ENCODE results near the gene VWA7.
"Not testable (repeated sequence)": the region's sequence is repeated elsewhere in the genome, so short reads cannot be mapped to it uniquely, and the experiment has no call there.

VWA7 gene

GRCh38 chr6:31776989-31777666 is at the start of gene VWA7:
VWA7 (minus strand) TSS chr6:31777328; CDS start chr6:31776779, 549 bp downstream.
- no peak for TF ChIP-seq CTCF (IDR thresholded peaks at IDR 0.05; ENCODE audit: low read length, missing control alignments)
- H3K4me3 ChIP-seq (replicated peaks; ENCODE audit: low read depth, low read length) = no peak within 1 kb of the TSS
- DNase-seq (ENCODE audit: low read depth) = peak; percentile 84

DNA sequence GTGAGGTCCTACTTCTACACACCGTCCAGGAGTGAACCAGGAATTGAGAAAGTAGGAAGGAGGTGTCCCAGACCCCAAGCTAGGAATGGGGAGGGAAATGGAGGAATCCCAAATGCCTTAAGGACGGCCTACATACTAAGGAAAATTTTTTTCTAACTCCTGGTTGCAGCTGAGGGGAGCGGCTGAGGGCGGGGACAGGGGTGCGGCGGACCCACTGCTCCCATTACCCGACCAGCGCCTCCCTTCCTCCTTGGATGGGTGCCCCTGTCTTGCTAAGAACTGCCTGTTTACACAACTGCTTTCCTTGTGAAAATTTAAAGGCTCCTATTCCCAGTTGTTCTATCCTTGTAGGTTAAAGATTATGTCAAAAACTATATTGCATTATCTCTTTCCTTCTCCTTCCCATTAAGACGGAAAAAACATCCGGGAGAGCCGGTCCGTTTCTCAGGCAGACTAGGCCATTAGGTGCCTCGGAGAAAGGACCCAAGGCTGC is 49.7 kb upstream of the VWA7 start:
- DNase-seq (ENCODE audit: low read depth) = peak; percentile 92
- H3K4me3 ChIP-seq (replicated peaks; ENCODE audit: low read depth, low read length) = peak overlapping the region; percentile 52
- no peak for TF ChIP-seq CTCF (IDR thresholded peaks at IDR 0.05; ENCODE audit: low read length, missing control alignments)

DNA sequence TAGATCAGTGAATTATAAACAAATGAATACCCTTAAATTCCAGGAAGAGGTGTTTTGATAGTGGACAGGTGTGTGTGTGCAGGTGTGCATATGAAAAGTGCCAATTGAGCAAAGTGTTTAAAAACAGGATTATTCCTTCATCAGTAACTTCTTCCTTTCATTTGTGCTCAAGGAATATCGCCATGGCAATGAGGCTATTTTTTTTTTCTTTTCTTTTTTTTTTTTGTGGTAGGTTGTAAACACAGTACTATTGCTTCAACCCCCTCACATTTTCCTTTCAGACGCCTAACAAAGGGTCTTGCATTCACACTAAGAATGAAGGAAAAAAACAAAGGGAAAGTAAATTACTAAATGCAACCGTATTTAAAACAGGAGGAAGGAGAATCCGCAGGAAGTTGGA is 48.4 kb upstream of the VWA7 start:
- no peak for TF ChIP-seq CTCF (IDR thresholded peaks at IDR 0.05; ENCODE audit: low read length, missing control alignments)
- no peak overlapping the region for H3K4me3 ChIP-seq (replicated peaks; ENCODE audit: low read depth, low read length)
- no peak for DNase-seq (ENCODE audit: low read depth)

DNA sequence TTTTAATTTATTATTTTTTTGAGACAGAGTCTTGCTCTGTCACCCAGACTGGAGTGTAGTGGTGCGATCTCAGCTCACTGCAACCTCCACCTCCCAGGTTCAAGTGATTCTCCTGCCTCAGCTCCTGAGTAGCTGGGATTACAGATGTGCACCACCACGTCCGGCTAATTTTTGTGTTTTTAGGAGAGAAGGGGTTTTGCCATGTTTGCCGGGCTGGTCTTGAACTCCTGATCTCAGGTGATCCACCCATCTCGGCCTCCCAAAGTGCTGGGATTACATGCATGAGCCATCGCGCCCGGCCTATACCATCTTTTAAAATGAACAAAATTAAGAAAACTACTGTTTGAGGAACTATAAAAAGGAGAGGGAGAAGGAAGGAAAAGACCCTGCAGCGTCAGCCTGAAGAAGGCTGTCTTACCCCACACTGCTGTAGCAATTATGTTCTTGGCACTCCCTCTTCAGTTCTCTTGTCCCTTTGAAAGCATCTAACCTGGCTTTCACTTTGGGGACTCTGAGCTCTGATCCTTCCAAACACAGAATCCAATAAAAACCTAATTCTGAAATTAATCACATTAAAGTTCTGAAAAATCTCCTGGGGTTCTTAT is 46.6 kb upstream of the VWA7 start:
- DNase-seq (ENCODE audit: low read depth); H3K4me3 ChIP-seq (replicated peaks; ENCODE audit: low read depth, low read length): not testable (repeated sequence)

DNA sequence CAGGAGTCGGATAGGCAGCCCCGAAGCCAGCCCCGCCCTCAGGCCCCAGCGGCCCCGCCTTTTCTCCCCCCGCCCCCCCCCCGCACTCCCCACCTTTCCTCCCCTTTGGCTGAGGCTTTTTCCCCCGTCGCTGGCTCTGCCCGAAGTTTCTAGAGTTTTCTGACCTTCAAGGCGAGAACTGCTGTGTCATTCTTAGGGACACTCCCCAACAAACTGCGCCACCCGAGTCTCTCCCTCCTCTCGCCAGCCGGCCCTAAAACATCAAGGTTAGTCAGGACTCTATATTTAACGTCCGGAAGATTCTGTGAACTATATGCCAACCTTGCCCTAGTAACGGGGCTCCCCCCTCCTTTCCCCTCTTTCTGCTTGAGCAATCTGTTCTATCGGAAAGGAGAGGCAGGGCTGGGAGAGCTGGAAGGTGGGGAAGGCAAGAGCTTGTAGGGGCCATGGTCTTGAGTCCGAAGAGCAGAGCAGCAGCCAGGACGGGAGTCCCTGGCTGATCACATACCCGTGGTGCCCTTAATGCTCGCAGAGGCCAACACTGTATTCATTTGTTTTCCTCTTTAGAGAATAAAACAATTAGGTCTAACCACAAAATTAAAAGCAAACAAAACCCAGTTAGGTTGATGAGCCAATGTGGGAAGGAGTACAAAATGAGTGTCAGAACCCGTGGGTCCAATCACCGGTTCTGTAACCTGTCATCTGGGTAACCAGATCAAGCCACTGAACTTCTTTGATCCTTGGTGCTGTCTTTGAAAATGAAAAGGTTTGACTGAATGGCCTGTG is 45.1 kb upstream of the VWA7 start:
- peak overlapping the region; percentile 65 for H3K4me3 ChIP-seq (replicated peaks; ENCODE audit: low read depth, low read length)
- peak; percentile 89 for DNase-seq (ENCODE audit: low read depth)
- no peak for TF ChIP-seq CTCF (IDR thresholded peaks at IDR 0.05; ENCODE audit: low read length, missing control alignments)

DNA sequence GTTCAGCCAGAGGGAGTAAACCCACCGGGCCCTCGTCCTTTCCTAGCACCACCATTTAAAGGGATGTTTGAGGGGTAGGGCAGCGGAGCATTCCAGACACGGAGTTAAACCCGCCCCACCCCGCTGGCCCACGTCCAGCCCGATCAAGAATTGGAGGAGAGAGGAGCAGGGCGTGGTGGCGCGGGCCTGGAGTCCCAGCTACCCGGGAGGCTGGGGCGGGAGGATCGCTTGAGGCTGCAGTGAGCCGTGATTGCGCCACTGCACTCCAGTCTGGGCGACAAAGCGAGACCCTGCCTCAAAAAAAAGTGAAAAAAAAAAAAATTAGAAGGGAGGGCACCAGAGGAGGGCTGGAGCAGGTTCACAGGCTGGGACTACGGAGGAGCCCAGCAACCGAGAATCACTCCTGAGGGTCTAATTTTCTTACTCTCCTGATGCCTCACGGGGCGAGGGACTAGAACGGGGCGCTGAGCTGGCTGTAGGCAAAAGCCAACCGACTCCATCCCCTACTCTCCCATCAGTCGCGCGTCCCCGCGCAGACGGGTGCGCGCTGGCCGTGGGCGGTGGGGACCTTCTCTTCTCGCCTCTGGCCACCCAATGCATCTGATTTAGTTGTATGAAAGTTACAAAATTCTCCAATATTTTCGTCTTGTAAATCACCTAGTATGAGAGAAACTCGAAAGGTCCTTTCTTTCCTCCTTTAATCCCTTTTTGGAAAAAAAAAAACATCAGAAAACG is 44.3 kb upstream of the VWA7 start:
- peak overlapping the region; percentile 65 for H3K4me3 ChIP-seq (replicated peaks; ENCODE audit: low read depth, low read length)
- TF ChIP-seq CTCF (IDR thresholded peaks at IDR 0.05; ENCODE audit: low read length, missing control alignments) = no peak
- DNase-seq (ENCODE audit: low read depth) = peak; percentile 43

GRCh38 chr6:31820399-31820798 is 43.3 kb upstream of the VWA7 start:
- H3K4me3 ChIP-seq (replicated peaks; ENCODE audit: low read depth, low read length); DNase-seq (ENCODE audit: low read depth): not testable (repeated sequence)

Measured in fibroblast of pulmonary artery (primary cell).